CD14-positive monocyte (primary cell): Measurements from ENCODE around the gene CCDC186. TPM values are rescaled to one million over a fixed set of nuclear protein-coding genes. Genes with fewer than 3 reads are reported as not detected.
A peak's percentile ranks its signal among the peaks of the same experiment; 100 is the strongest.

Experiments used
- DNase-seq, 3 donors: peaks; one replicate each; pipeline ENCODE4 v3.0.0-alpha.2; 2011 to 2022
- H2AFZ ChIP-seq: 2 replicates; pipeline ENCODE4 v1.6.0; 2012; ENCODE audit warnings: mild to moderate bottlenecking, low read depth, low read length, inconsistent platforms; ENCODE audit not compliant: insufficient read depth, poor library complexity, severe bottlenecking
- H3K27ac ChIP-seq, 2 donors: 1 replicate in 1 of 2; 2 replicates in 1 of 2; pipeline ENCODE4 v1.5.1; 2012 to 2013; ENCODE audit warnings: low read length in 2 of 2, control low read depth in 1 of 2, inconsistent platforms in 1 of 2, low read depth in 1 of 2, mild to moderate bottlenecking in 1 of 2
- H3K27me3 ChIP-seq, 2 donors: one replicate each; pipeline versions ENCODE4 v1.6.0 to v1.6.1; 2011 to 2013; ENCODE audit warnings: low read length in 2 of 2; ENCODE audit not compliant: control insufficient read depth in 2 of 2, insufficient read depth in 2 of 2
- H3K36me3 ChIP-seq, 2 donors: replicated peaks in 1 of 2; 1 replicate in 1 of 2; 2 replicates in 1 of 2; pipeline versions ENCODE4 v1.5.1 to v1.6.1; 2012 to 2013; ENCODE audit warnings: low read length in 2 of 2, control low read depth in 1 of 2, inconsistent platforms in 1 of 2, mild to moderate bottlenecking in 1 of 2; ENCODE audit not compliant: insufficient read depth in 2 of 2, control insufficient read depth in 1 of 2
- H3K4me1 ChIP-seq, 2 donors: 1 replicate in 1 of 2; 2 replicates in 1 of 2; pipeline versions ENCODE4 v1.5.1 to v1.6.1; 2012 to 2013; ENCODE audit warnings: low read length in 2 of 2, control low read depth in 1 of 2, inconsistent platforms in 1 of 2, mild to moderate bottlenecking in 1 of 2, moderate library complexity in 1 of 2; ENCODE audit not compliant: insufficient read depth in 2 of 2, control insufficient read depth in 1 of 2
- H3K4me2 ChIP-seq: replicated peaks from 2 replicates; pipeline ENCODE3; 2012; ENCODE audit warnings: low read length, moderate library complexity, mild to moderate bottlenecking; ENCODE audit not compliant: poor library complexity, severe bottlenecking; ENCODE audit errors: extremely low read depth
- H3K4me3 ChIP-seq, 3 experiments: fragments of 200-600 bp in 1 of 3; sonication (generic) in 1 of 3; replicated peaks in 1 of 3; 1 replicate in 2 of 3; 2 replicates in 1 of 3; pipeline ENCODE4 v1.5.1; 2011 to 2013; ENCODE audit warnings: low read length in 3 of 3, mild to moderate bottlenecking in 3 of 3, control low read depth in 2 of 3, low read depth in 2 of 3, inconsistent platforms in 1 of 3, moderate library complexity in 1 of 3
- H3K79me2 ChIP-seq: 2 replicates; pipeline ENCODE4 v1.6.0; 2012; ENCODE audit warnings: mild to moderate bottlenecking, control low read depth, inconsistent platforms, low read length, moderate library complexity; ENCODE audit not compliant: insufficient read depth
- H3K9ac ChIP-seq: 2 replicates; pipeline ENCODE4 v1.6.0; 2017; ENCODE audit warnings: low read length, mild to moderate bottlenecking; ENCODE audit not compliant: insufficient read depth, poor library complexity, severe bottlenecking
- H3K9me3 ChIP-seq, 2 donors: replicated peaks in 1 of 2; 1 replicate in 1 of 2; 2 replicates in 1 of 2; pipeline versions ENCODE4 v1.5.1 to v1.6.1; 2012 to 2013; ENCODE audit warnings: low read length in 2 of 2, control low read depth in 1 of 2; ENCODE audit not compliant: control insufficient read depth in 1 of 2, insufficient read depth in 1 of 2
- H4K20me1 ChIP-seq: 2 replicates; pipeline ENCODE4 v1.6.0; 2012; ENCODE audit warnings: mild to moderate bottlenecking, low read length, control low read depth, moderate library complexity; ENCODE audit not compliant: insufficient read depth
- H3K27ac Mint-ChIP-seq, 7 donors: one replicate each; pipeline ENCODE4 v1.8.0; 2020; ENCODE audit warnings: mild to moderate bottlenecking in 7 of 7, mixed read lengths in 7 of 7, moderate library complexity in 6 of 7, inconsistent platforms in 2 of 7
- H3K27me3 Mint-ChIP-seq, 3 donors: one replicate each; pipeline ENCODE4 v1.8.0; 2021 to 2022; ENCODE audit warnings: low read depth in 3 of 3, mild to moderate bottlenecking in 3 of 3, mixed read lengths in 3 of 3, moderate library complexity in 3 of 3, inconsistent platforms in 1 of 3
- H3K36me3 Mint-ChIP-seq, 2 donors: one replicate each; pipeline ENCODE4 v1.8.0; 2020; ENCODE audit warnings: mixed read lengths in 2 of 2, inconsistent platforms in 1 of 2, mild to moderate bottlenecking in 1 of 2
- H3K4me1 Mint-ChIP-seq: one replicate; pipeline ENCODE4 v1.8.0; 2020; ENCODE audit warnings: mild to moderate bottlenecking, mixed read lengths
- H3K4me3 Mint-ChIP-seq, 2 donors: one replicate each; pipeline ENCODE4 v1.8.0; 2020; ENCODE audit warnings: mild to moderate bottlenecking in 2 of 2, mixed read lengths in 2 of 2, moderate library complexity in 1 of 2
- H3K9me3 Mint-ChIP-seq, 7 donors: one replicate each; pipeline ENCODE4 v1.8.0; 2020 to 2022; ENCODE audit warnings: mixed read lengths in 7 of 7, mild to moderate bottlenecking in 6 of 7, moderate library complexity in 6 of 7, inconsistent platforms in 2 of 7
- CTCF ChIP-seq: fragments of 200-600 bp; IDR thresholded peaks from one replicate; pipeline ENCODE4 v1.8.0; 2022; ENCODE audit warnings: antibody characterized with exemption, mild to moderate bottlenecking
- WGBS: methylation state at CpG from one replicate; pipeline ENCODE4 v1.1.5; 2013; ENCODE audit warnings: missing lambda C conversion rate; ENCODE audit not compliant: insufficient coverage; 5-methylcytosine and 5-hydroxymethylcytosine counted together
- intact Hi-C, 2 donors: fragments of 100-400 bp; cut with micrococcal nuclease; formaldehyde crosslinking; loops; one replicate each; pipeline versions ENCODE4 v1.15.0 to v1.15.1; 2023
- polyA minus RNA-seq: library from RNA; depleted of rRNA, polyadenylated mRNA; stranded (reverse); fragments of >200 nt; gene quantifications from 2 replicates; pipeline ENCODE4 v1.2.3, GENCODE V29; 2012
- polyA plus RNA-seq, 3 donors: library from polyadenylated mRNA; depleted of rRNA in 1 of 3; unstranded in 2 of 3; stranded (reverse) in 1 of 3; fragments of 300-500 nt in 2 of 3; fragments of >200 nt in 1 of 3; fragmentation: Illumina TruSeq in 2 of 3; gene quantifications; 1 replicate in 2 of 3; 2 replicates in 1 of 3; pipeline ENCODE4 v1.2.3, GENCODE V29; 2012 to 2021
- total RNA-seq, 12 experiments: library from RNA in 1 of 12; stranded (reverse) in 1 of 12; fragments of 120-200 nt in 1 of 12; gene quantifications; one replicate each; pipeline ENCODE4 v1.2.4 and lab custom pipeline; 2013 to 2026; ENCODE audit warnings: mixed read lengths in 6 of 12, inconsistent platforms in 1 of 12

Gene CCDC186
- 16.3 TPM for total RNA-seq (2013)
- polyA plus RNA-seq, result 1 to 10 TPM; 6.9 to 9.8 (median 8.9) TPM
- polyA minus RNA-seq, result 5.3 and 7.1 TPM in 2 replicates
- total RNA-seq (lab: John Stamatoyannopoulos, UW), result 36.7 to 106 (median 70.6) reads per million in 11 experiments

DNA sequence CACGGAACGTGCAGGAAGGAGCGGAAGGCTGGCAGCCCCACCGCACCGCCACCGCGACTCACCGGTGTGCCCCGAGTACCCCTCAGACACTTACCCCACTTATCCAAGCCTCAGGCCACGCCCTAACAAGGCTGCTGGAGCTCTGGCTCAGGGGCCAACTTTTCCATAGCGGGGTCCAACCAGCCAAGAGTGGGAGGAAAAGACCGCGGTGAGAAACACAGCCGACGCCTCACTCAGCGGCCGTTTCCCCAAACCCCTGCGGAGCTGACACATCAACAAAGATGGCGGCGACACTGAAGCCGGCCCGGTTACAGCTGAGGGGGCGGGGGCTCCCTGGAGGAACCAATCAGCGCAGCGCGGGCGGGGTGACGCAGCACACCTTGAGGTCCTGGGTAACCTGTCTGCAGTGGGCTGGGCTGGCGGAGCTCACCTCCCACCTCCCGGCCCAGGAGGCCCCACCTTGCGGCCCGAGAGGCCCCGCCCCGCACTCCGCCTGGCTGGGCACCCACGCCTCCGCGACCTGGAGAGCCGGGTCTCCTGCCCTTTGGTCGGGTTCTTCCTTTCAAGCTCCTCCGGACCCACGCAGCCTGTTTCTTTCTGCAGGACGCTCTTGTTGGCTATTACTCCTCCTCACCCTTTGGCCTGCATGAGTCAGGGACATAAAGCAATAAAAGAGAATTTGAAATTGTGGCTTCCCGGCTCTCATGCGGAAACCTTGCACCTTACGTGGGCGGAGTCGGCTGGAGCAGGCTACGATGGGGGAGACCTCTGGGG, at the start of gene CCDC186:
TSS of gene CCDC186 (minus strand) at position 283 of the 774 bp plus-strand sequence. CDS start 10,935 bp downstream, outside the sequence.
- under 1% methylated on average over 45 of the region's 49 CpGs for WGBS
- peak; percentile 85 to 90 (median 89) for DNase-seq
- H3K27ac ChIP-seq, result peak within 1 kb of the TSS; percentile 84 to 99
- Mint-ChIP-seq H3K36me3 (peaks cover 6 to 13% of the 10 kb centered on the region in 2 donors), H3K9me3 (peaks cover 0 to 5% (median 3%) of the 10 kb centered on the region in 7 donors), H3K4me3 (peak within 1 kb of the TSS; percentile 96 to 97), H3K4me1 (peaks cover 24% of the 10 kb centered on the region), H3K27ac (peak within 1 kb of the TSS; percentile 98 to 99 (median 98)), H3K27me3 (peaks cover 0 to 6% (median 2%) of the 10 kb centered on the region in 3 donors)
- H2AFZ ChIP-seq, result peak within 1 kb of the TSS; percentile 85
- no peak for TF ChIP-seq CTCF
- no peaks in the 10 kb centered on the region for H4K20me1 ChIP-seq
- intact Hi-C loops, result no loop called here
- peak within 1 kb of the TSS; percentile 75 to 98 (median 91) for H3K4me3 ChIP-seq
- no peaks in the 10 kb centered on the region for H3K27me3 ChIP-seq
- peaks cover 48% of the 10 kb centered on the region for H3K79me2 ChIP-seq
- peaks cover 14 to 27% of the 10 kb centered on the region in 2 donors for H3K4me1 ChIP-seq
- peak within 1 kb of the TSS; percentile 95 for H3K9ac ChIP-seq
- H3K4me2 ChIP-seq, result peak within 1 kb of the TSS; percentile 88
- H3K36me3 ChIP-seq, result no peaks in the 10 kb centered on the region
- peaks cover 0 to 3% of the 10 kb centered on the region in 2 donors for H3K9me3 ChIP-seq

- Mint-ChIP-seq H3K4me3 (no peak overlapping the region), H3K27me3 (peaks cover 2 to 15% (median 3%) of the 10 kb centered on the region in 3 donors), H3K27ac (no peak overlapping the region), H3K9me3 (peaks cover 0 to 5% (median 0%) of the 10 kb centered on the region in 7 donors), H3K4me1 (no peaks in the 10 kb centered on the region), H3K36me3 (no peaks in the 10 kb centered on the region)
- Histone ChIP-seq H3K27ac (no peak overlapping the region), H3K4me1 (no peaks in the 10 kb centered on the region), H3K36me3 (no peaks in the 10 kb centered on the region), H4K20me1 (no peaks in the 10 kb centered on the region), H3K9ac (no peak overlapping the region), H3K4me3 (no peak overlapping the region), H3K79me2 (no peaks in the 10 kb centered on the region), H3K27me3 (peaks cover 2 to 3% of the 10 kb centered on the region in 2 donors), H3K4me2 (no peak overlapping the region), H2AFZ (no peak overlapping the region), H3K9me3 (no peaks in the 10 kb centered on the region)
- WGBS, result 100% methylated on average over 1 of the region's 4 CpGs
- intact Hi-C loops, result no loop called here
- TF ChIP-seq CTCF, result no peak
- no peak for DNase-seq
These were observed 49.1 kb upstream of the CCDC186 start for GRCh38 chr10:114223066-114223465.
